Gastrocnemius medialis (tissue), 4 donors: Measurements from ENCODE around the gene CGREF1. TPM values are rescaled to one million over a fixed set of nuclear protein-coding genes. Genes with fewer than 3 reads are reported as not detected.
"Not testable (repeated sequence)": the region's sequence is repeated elsewhere in the genome, so short reads cannot be mapped to it uniquely, and the experiment has no call there.

Experiments used
- ATAC-seq, 2 donors: fragments of 150-250 bp; one replicate each; pipeline ENCODE4 v1.9.1; 2016
- DNase-seq, 2 donors: peaks; one replicate each; pipeline ENCODE4 v3.0.0-alpha.2; 2019
- H3K27ac ChIP-seq, 4 donors: fragments of 200-600 bp; sonication (generic); 1 replicate in 1 of 4; 2 replicates in 3 of 4; pipeline ENCODE4 v1.5.1; 2016 to 2018; ENCODE audit warnings: mild to moderate bottlenecking in 2 of 4, moderate library complexity in 1 of 4
- H3K27me3 ChIP-seq, 3 donors: fragments of 200-600 bp; sonication (generic) in 2 of 3; 1 replicate in 1 of 3; 2 replicates in 2 of 3; pipeline versions ENCODE4 v1.5.1 to v1.6.0; 2016 to 2019; ENCODE audit warnings: mild to moderate bottlenecking in 1 of 3, moderate library complexity in 1 of 3
- H3K36me3 ChIP-seq, 2 donors: fragments of 200-600 bp; sonication (generic) in 1 of 2; one replicate each; pipeline ENCODE4 v1.5.1; 2017 to 2018
- H3K4me1 ChIP-seq, 2 donors: fragments of 200-600 bp; sonication (generic) in 1 of 2; one replicate each; pipeline ENCODE4 v1.5.1; 2016 to 2017; ENCODE audit warnings: mild to moderate bottlenecking in 2 of 2
- H3K4me3 ChIP-seq, 4 donors: fragments of 200-600 bp; sonication (generic) in 3 of 4; 1 replicate in 1 of 4; 2 replicates in 3 of 4; pipeline ENCODE4 v1.5.1; 2016 to 2019; ENCODE audit warnings: mild to moderate bottlenecking in 2 of 4
- H3K9me3 ChIP-seq, 3 donors: fragments of 200-600 bp; sonication (generic) in 2 of 3; 1 replicate in 1 of 3; 2 replicates in 2 of 3; pipeline ENCODE4 v1.5.1; 2016 to 2019
- CTCF ChIP-seq, 5 experiments: fragments of 450-650 bp in 3 of 5; fragments of 200-600 bp in 2 of 5; sonication (generic) in 2 of 5; IDR thresholded peaks in 4 of 5; conservative IDR thresholded peaks in 1 of 5; 1 replicate in 4 of 5; 2 replicates in 1 of 5; pipeline ENCODE4 v1.5.1; 2016 to 2019; ENCODE audit warnings: antibody characterized with exemption in 5 of 5, mild to moderate bottlenecking in 3 of 5, moderate library complexity in 3 of 5
- POLR2A ChIP-seq, 2 donors: fragments of 450-650 bp; IDR thresholded peaks; one replicate each; pipeline ENCODE4 v1.6.1; 2017; ENCODE audit warnings: antibody characterized with exemption in 2 of 2, mild to moderate bottlenecking in 2 of 2, moderate library complexity in 2 of 2
- in situ Hi-C, 4 donors: fragments of 200-750 bp; cut with MboI; loops; one replicate each; pipeline versions ENCODE4 v1.15.0 to v1.8.0; 2017; ENCODE audit warnings: low sequenced_read_pairs in 4 of 4
- intact Hi-C: fragments of 100-400 bp; cut with DNase I; formaldehyde crosslinking; loops from one replicate; pipeline ENCODE4 v1.15.1; 2023; ENCODE audit warnings: low total_unique reads
- total RNA-seq, 4 donors: library from RNA; depleted of rRNA; stranded (reverse); fragments of >200 nt; gene quantifications; one replicate each; pipeline versions ENCODE4 v1.1.0 to v1.2.3, GENCODE V29; 2016

CGREF1 gene
- total RNA-seq, 4 donors from 2014 or later = 1.2 to 7.1 (median 4.3) TPM

DNA sequence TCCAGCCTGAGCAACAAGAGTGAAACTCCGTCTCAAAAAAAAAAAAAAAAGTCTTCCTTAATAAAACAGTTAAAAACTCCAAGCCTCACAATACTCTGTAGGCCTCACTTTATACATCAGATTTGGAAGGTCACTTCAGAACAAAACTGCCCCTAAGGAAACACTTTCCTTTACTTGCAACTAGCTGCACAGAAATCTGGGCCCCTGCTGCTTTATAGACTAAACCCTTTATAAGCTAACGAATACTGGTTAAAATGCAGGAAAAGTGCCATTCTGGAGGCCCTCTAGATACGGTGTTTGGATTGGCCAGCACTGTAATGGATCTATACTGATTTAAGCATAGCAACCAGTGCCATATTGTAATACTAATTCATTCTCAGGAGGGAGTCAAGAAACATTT, 6.2 kb upstream of the CGREF1 start:
- DNase-seq (no peak), ATAC-seq (no peak)
- Histone ChIP-seq H3K9me3 (no peaks in the 10 kb centered on the region), H3K4me3 (no peak overlapping the region), H3K4me1 (peaks cover 15 to 27% of the 10 kb centered on the region in 2 donors), H3K36me3 (no peaks in the 10 kb centered on the region), H3K27me3 (no peaks in the 10 kb centered on the region), H3K27ac (peak overlapping the region; percentile 83 to 93 (median 86))
- no peak for TF ChIP-seq POLR2A (IDR thresholded peaks at IDR 0.05)
- no peak for TF ChIP-seq CTCF (IDR thresholded peaks at IDR 0.05 in 4 of 5, conservative IDR thresholded peaks at IDR 0.05 in 1 of 5)
- in situ Hi-C loops (no loop called here), intact Hi-C loops (no loop called here)

DNA sequence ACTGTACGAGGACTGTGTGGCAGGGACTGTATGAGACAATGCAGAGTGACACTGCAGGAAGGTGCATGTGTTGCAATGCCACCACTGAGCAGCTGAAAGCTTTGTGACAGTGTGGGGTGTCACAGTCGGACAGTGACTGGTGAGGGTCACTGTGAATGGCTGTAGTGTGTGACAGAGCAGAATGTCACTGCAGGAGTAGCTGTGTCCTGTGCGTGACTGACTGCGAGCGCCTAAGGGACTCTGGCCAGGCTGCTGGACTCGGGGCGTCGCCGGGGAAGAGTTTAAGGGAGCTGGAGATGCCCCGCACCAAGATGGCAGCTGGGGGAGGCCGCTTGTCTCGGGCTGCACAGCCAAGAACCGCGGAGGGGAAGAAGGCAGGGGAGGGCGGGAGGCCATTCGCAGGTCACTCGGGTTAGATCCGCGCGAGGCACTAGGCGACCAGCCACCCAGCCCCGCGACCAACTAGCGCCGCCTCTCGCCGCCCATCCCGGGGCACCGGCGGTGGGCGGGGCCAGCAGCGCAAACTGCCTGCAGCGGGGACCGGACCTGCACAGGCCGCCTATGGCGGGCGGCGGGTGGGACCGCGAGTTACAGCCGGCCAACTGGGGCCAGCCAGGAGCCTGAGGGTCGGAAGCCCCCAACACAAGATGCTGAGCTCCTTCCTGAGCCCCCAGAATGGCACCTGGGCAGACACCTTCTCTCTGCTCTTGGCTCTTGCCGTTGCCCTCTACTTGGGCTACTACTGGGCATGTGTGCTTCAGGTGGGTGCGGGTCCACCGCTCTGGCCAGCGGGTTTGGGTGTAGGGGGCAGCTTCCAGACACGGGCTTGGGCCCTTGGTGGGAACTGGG, 4.6 kb upstream of the CGREF1 start, which contains the start of gene ABHD1:
Gene ABHD1 (plus strand): TSS at position 514 of the 849 bp plus-strand sequence. CDS start 134 bp downstream, at position 648.
- H3K9me3 ChIP-seq = no peaks in the 10 kb centered on the region
- H3K4me3 ChIP-seq = peak within 1 kb of the TSS; percentile 65 to 80 (median 70)
- H3K36me3 ChIP-seq = no peaks in the 10 kb centered on the region
- peak; percentile 57 to 83 for ATAC-seq
- TF ChIP-seq CTCF (IDR thresholded peaks at IDR 0.05 in 4 of 5, conservative IDR thresholded peaks at IDR 0.05 in 1 of 5) (no peak), POLR2A (IDR thresholded peaks at IDR 0.05) (peak; percentile 56 to 71)
- intact Hi-C loops (loop anchor here (5.0 kb wide), 1 partner anchor 159 kb away; the partner anchor contains the start of gene TRIM54), in situ Hi-C loops (no loop called here)
- peaks cover 16 to 27% of the 10 kb centered on the region in 2 donors for H3K4me1 ChIP-seq
- H3K27me3 ChIP-seq = no peaks in the 10 kb centered on the region
- peak; percentile 57 to 76 for DNase-seq
- peak within 1 kb of the TSS; percentile 83 to 93 (median 86) for H3K27ac ChIP-seq

GRCh38 chr2:27122791-27123190, 3.9 kb upstream of the CGREF1 start:
- Histone ChIP-seq H3K27ac (peak overlapping the region; percentile 83 to 93 (median 86)), H3K4me1 (peaks cover 21 to 30% of the 10 kb centered on the region in 2 donors), H3K9me3 (no peaks in the 10 kb centered on the region), H3K4me3 (peak overlapping the region in 3 of 4 donors; percentile 65 to 80 (median 74)), H3K27me3 (peaks cover 0 to 5% (median 0%) of the 10 kb centered on the region in 3 donors), H3K36me3 (no peaks in the 10 kb centered on the region)
- in situ Hi-C loops (no loop called here), intact Hi-C loops (loop anchor here (5.0 kb wide), 1 partner anchor 160 kb away; the partner anchor contains the start of gene TRIM54)
- ATAC-seq = no peak
- TF ChIP-seq POLR2A (IDR thresholded peaks at IDR 0.05) = no peak
- no peak for TF ChIP-seq CTCF (IDR thresholded peaks at IDR 0.05 in 4 of 5, conservative IDR thresholded peaks at IDR 0.05 in 1 of 5)
- DNase-seq = no peak

DNA sequence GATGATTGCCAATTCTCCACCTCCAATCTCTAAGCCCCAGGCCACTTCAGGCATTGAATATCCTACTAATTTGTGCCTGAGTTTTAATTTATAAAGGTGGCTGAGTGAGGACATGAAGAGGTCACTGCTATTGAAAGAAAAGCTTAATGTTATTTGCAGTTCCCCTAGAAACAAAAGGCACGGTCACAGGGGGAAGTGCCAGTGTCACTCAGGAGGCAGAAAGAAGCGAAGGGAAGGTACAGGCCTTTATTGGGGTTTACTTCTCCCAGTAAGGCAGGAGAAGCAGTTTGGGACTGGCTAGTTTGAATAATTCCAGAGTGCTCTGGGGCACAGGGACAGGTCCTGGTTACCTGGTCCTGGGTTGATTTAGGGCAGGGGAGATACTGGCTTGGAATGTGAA, 3.0 kb upstream of the CGREF1 start:
- intact Hi-C loops = loop anchor here (5.0 kb wide), 1 partner anchor 160 kb away; the partner anchor contains the start of gene TRIM54
- H3K27me3 ChIP-seq = peaks cover 0 to 5% (median 0%) of the 10 kb centered on the region in 3 donors
- no peak overlapping the region for H3K4me3 ChIP-seq
- in situ Hi-C loops = no loop called here
- no peak for DNase-seq
- peaks cover 21 to 28% of the 10 kb centered on the region in 2 donors for H3K4me1 ChIP-seq
- ATAC-seq = no peak
- H3K27ac ChIP-seq = peak overlapping the region in 1 of 4 donors; percentile 93
- H3K9me3 ChIP-seq = no peaks in the 10 kb centered on the region
- TF ChIP-seq POLR2A (IDR thresholded peaks at IDR 0.05) (no peak), CTCF (IDR thresholded peaks at IDR 0.05 in 4 of 5, conservative IDR thresholded peaks at IDR 0.05 in 1 of 5) (no peak)
- H3K36me3 ChIP-seq = no peaks in the 10 kb centered on the region

DNA sequence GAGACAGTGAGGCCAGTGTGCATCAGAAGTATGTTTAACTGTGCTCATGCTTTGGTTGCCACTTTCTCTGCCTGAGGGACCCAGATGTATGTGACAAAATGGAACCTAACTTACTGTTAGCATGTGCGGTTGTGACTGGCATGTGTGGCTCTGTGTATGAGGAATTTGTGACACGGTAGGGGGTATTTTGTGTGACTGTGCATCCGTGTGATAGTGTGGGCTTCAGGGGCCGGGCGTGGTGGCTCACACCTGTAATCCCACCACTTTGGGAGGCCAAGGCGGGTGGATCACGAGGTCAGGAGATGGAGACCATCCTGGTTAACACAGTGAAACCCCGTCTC, 372 bp upstream of the CGREF1 start:
- in situ Hi-C loops, intact Hi-C loops, H3K36me3 ChIP-seq, H3K27ac ChIP-seq, DNase-seq, ATAC-seq, H3K27me3 ChIP-seq, H3K9me3 ChIP-seq: not testable (repeated sequence)
- H3K4me3 ChIP-seq = peak overlapping the region in 3 of 4 donors; percentile 44 to 53 (median 46)
- H3K4me1 ChIP-seq = peaks cover 12 to 17% of the 10 kb centered on the region in 2 donors
